ENCODE data around the gene LBX1.

GRCh38 chr10:101182936-101183335 lies 46.3 kb downstream of the LBX1 start:
- no peak for TF ChIP-seq CTCF (IDR thresholded peaks at IDR 0.05)
- TF ChIP-seq POLR2A (IDR thresholded peaks at IDR 0.05): no peak

All from uterus (tissue), 2 donors.